Neural cell (in vitro differentiated cells): ENCODE data around the gene CHML.

ENCODE experiments used
- EP300 ChIP-seq: fragments of 450-650 bp; conservative IDR thresholded peaks from 2 replicates; pipeline ENCODE4 v1.6.1; 2014; ENCODE audit warnings: antibody characterized with exemption, mild to moderate bottlenecking, moderate library complexity; ENCODE audit not compliant: poor library complexity, severe bottlenecking
- EZH2 ChIP-seq: fragments of 200-600, 300-800 bp; shearing (Covaris generic), sonication (generic); IDR thresholded peaks from 2 replicates; pipeline ENCODE4 v1.6.1; 2014; ENCODE audit warnings: antibody characterized with exemption, low read length, borderline replicate concordance, mild to moderate bottlenecking; ENCODE audit not compliant: insufficient read depth, poor library complexity, severe bottlenecking
- MXI1 ChIP-seq: fragments of 450-650 bp; conservative IDR thresholded peaks from 2 replicates; pipeline ENCODE4 v1.6.1; 2014; ENCODE audit warnings: antibody characterized with exemption, mild to moderate bottlenecking; ENCODE audit not compliant: poor library complexity, severe bottlenecking
- POLR2AphosphoS5 ChIP-seq: IDR thresholded peaks from 2 replicates; pipeline ENCODE4 v1.6.1; 2012
- RAD21 ChIP-seq: fragments of 450-650 bp; conservative IDR thresholded peaks from 2 replicates; pipeline ENCODE4 v1.6.1; 2014; ENCODE audit warnings: antibody characterized with exemption, mild to moderate bottlenecking, moderate library complexity
- REST ChIP-seq: IDR thresholded peaks from 2 replicates; pipeline ENCODE4 v1.6.1; 2012; ENCODE audit warnings: borderline replicate concordance
- SMC3 ChIP-seq: fragments of 450-650 bp; conservative IDR thresholded peaks from 2 replicates; pipeline ENCODE4 v1.6.1; 2014; ENCODE audit warnings: antibody characterized with exemption, mild to moderate bottlenecking, moderate library complexity; ENCODE audit not compliant: poor library complexity
- TAF1 ChIP-seq: IDR thresholded peaks from 2 replicates; pipeline ENCODE4 v1.6.1; 2012; ENCODE audit warnings: low read depth
- TF ChIP-seq, protein P1 (sequence below): fragments of 450-650 bp; IDR thresholded peaks from 2 replicates; pipeline ENCODE4 v1.5.1; 2014; ENCODE audit warnings: antibody characterized with exemption, mild to moderate bottlenecking, moderate library complexity; ENCODE audit not compliant: poor library complexity, severe bottlenecking

DNA sequence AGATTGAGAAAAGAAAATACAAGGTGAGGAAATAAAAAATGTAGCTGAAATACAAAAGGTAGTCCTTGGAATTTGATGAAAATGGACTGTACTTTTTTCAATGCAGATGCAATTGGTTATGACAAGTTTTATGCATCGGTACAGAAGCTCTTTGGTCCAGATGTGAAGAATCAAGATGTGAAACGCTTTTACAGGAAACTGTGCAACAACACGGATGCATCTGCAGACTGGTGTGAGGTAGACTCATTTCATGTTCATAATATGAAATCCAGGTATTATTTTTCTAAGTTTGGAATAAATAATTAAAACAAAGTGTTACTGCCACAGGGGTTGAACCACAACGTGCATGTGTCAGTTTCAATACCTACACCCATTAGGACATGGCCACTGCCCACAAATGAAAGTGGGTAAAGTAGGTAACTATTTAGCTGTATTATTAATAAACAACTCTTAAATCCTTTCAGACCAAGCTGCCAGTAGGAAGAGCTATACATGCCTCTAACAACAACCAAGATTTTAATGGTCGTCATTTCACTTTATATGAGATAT, 20.3 kb upstream of the CHML start:
- TF ChIP-seq, protein P1, sequence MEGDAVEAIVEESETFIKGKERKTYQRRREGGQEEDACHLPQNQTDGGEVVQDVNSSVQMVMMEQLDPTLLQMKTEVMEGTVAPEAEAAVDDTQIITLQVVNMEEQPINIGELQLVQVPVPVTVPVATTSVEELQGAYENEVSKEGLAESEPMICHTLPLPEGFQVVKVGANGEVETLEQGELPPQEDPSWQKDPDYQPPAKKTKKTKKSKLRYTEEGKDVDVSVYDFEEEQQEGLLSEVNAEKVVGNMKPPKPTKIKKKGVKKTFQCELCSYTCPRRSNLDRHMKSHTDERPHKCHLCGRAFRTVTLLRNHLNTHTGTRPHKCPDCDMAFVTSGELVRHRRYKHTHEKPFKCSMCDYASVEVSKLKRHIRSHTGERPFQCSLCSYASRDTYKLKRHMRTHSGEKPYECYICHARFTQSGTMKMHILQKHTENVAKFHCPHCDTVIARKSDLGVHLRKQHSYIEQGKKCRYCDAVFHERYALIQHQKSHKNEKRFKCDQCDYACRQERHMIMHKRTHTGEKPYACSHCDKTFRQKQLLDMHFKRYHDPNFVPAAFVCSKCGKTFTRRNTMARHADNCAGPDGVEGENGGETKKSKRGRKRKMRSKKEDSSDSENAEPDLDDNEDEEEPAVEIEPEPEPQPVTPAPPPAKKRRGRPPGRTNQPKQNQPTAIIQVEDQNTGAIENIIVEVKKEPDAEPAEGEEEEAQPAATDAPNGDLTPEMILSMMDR = no peak
- TF ChIP-seq EP300 (no peak), POLR2AphosphoS5 (no peak), EZH2 (no peak), REST (no peak), RAD21 (no peak), SMC3 (no peak), TAF1 (no peak), MXI1 (no peak)
